Hematopoietic multipotent progenitor cell (in vitro differentiated cells): ENCODE data around the gene RP2. TPM values are rescaled to one million over a fixed set of nuclear protein-coding genes. Genes with fewer than 3 reads are reported as not detected.

Experiments used
- DNase-seq, 3 donors: peaks; one replicate each; pipeline ENCODE4 v3.0.0-alpha.2; 2011 to 2015; ENCODE audit warnings: low read depth in 2 of 3, low spot score in 2 of 3
- total RNA-seq: library from RNA; depleted of rRNA; stranded (reverse); fragments of >200 nt; gene quantifications from one replicate; pipeline ENCODE4 v1.2.3, GENCODE V29; 2012

RP2 gene
- total RNA-seq, 1 donor = 12.9 TPM

GRCh38 chrX:46840946-46841345 lies 4.1 kb downstream of the RP2 start:
- DNase-seq = no peak

- no peak for DNase-seq
Measured at GRCh38 chrX:46841346-46841745, 4.5 kb downstream of the RP2 start.

GRCh38 chrX:46844913-46845312 lies 8.1 kb downstream of the RP2 start:
- no peak for DNase-seq

GRCh38 chrX:46849933-46850332 lies 13.1 kb downstream of the RP2 start:
- no peak for DNase-seq

GRCh38 chrX:46850771-46851170 lies 13.9 kb downstream of the RP2 start:
- DNase-seq = no peak

GRCh38 chrX:46856483-46856882 lies 19.6 kb downstream of the RP2 start:
- DNase-seq = no peak

GRCh38 chrX:46860557-46860956 lies 23.7 kb downstream of the RP2 start:
- no peak for DNase-seq

GRCh38 chrX:46863072-46863471 lies 26.2 kb downstream of the RP2 start:
- DNase-seq = no peak

- no peak for DNase-seq
Measured at GRCh38 chrX:46864606-46865005, 27.8 kb downstream of the RP2 start.

GRCh38 chrX:46865281-46865680 lies 28.4 kb downstream of the RP2 start:
- peak in 1 of 3 donors; percentile 4 for DNase-seq

- DNase-seq = no peak
Measured at GRCh38 chrX:46866726-46867125, 29.9 kb downstream of the RP2 start.

- no peak for DNase-seq
Measured at GRCh38 chrX:46873746-46874145, 36.9 kb downstream of the RP2 start.

- DNase-seq = no peak
Measured at GRCh38 chrX:46876901-46877300, 40.1 kb downstream of the RP2 start.

GRCh38 chrX:46882266-46882665 lies 45.4 kb downstream of the RP2 start:
- no peak for DNase-seq

- no peak for DNase-seq
Measured at GRCh38 chrX:46884799-46885198, 48.0 kb downstream of the RP2 start.

- DNase-seq = no peak
Measured at GRCh38 chrX:46898207-46898606, 61.4 kb downstream of the RP2 start.

GRCh38 chrX:46903458-46904242 lies 66.8 kb downstream of the RP2 start:
- peak in 2 of 3 donors; percentile 55 to 67 for DNase-seq

GRCh38 chrX:46904626-46905025 lies 67.8 kb downstream of the RP2 start:
- no peak for DNase-seq

GRCh38 chrX:46910415-46910814 lies 73.6 kb downstream of the RP2 start:
- DNase-seq = no peak

GRCh38 chrX:46912098-46912602 lies 75.3 kb downstream of the RP2 start, which contains the start of gene JADE3:
Gene JADE3 (plus strand): TSS chrX:46912421. CDS start chrX:46984895, 72,474 bp downstream.
- peak in 2 of 3 donors; percentile 60 to 62 for DNase-seq

- peak in 2 of 3 donors; percentile 69 to 70 for DNase-seq
Measured at GRCh38 chrX:46912603-46913491, 76.0 kb downstream of the RP2 start.
